ENCODE data around the gene PKN1. TPM values are rescaled to one million over a fixed set of nuclear protein-coding genes. Genes with fewer than 3 reads are reported as not detected.
"Not testable (repeated sequence)": the region's sequence is repeated elsewhere in the genome, so short reads cannot be mapped to it uniquely, and the experiment has no call there.

Gene PKN1
- total and polyA plus RNA-seq, 10 of the 15 experiments (the other 5 are each of a cell fraction or from before 2014, with no cell fraction given), result 1.0 to 189 (median 52.7) TPM

GRCh38 chr19:14402332-14403144 lies 30.6 kb upstream of the PKN1 start:
- TF ChIP-seq ZNF274 (IDR thresholded peaks at IDR 0.05; ENCODE audit: insufficient read depth, insufficient read length) (no peak), MXI1 (IDR thresholded peaks at IDR 0.05; ENCODE audit: low read depth, low read length) (no peak), NFYA (IDR thresholded peaks at IDR 0.05; ENCODE audit: borderline replicate concordance, low read depth, low read length) (no peak), IRF4 (IDR thresholded peaks at IDR 0.05; ENCODE audit: low read depth, low read length) (no peak), FOXK2 (IDR thresholded peaks at IDR 0.05) (no peak), POLR2AphosphoS5 (IDR thresholded peaks at IDR 0.05; ENCODE audit: low read length) (peak; percentile 27; the same call in 1 of the 2 replicates)
- TF ChIP-seq, protein P1, sequence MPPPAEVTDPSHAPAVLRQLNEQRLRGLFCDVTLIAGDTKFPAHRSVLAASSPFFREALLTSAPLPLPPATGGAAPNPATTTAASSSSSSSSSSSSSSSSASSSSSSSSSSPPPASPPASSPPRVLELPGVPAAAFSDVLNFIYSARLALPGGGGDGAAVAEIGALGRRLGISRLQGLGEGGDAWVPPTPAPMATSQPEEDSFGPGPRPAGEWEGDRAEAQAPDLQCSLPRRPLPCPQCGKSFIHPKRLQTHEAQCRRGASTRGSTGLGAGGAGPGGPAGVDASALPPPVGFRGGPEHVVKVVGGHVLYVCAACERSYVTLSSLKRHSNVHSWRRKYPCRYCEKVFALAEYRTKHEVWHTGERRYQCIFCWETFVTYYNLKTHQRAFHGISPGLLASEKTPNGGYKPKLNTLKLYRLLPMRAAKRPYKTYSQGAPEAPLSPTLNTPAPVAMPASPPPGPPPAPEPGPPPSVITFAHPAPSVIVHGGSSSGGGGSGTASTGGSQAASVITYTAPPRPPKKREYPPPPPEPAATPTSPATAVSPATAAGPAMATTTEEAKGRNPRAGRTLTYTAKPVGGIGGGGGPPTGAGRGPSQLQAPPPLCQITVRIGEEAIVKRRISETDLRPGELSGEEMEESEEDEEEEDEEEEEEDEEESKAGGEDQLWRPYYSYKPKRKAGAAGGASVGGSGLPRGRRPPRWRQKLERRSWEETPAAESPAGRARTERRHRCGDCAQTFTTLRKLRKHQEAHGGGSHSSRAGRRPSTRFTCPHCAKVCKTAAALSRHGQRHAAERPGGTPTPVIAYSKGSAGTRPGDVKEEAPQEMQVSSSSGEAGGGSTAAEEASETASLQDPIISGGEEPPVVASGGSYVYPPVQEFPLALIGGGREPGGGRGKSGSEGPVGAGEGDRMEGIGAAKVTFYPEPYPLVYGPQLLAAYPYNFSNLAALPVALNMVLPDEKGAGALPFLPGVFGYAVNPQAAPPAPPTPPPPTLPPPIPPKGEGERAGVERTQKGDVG (CRISPR knock-in tag; IDR thresholded peaks at IDR 0.05), result no peak

DNA sequence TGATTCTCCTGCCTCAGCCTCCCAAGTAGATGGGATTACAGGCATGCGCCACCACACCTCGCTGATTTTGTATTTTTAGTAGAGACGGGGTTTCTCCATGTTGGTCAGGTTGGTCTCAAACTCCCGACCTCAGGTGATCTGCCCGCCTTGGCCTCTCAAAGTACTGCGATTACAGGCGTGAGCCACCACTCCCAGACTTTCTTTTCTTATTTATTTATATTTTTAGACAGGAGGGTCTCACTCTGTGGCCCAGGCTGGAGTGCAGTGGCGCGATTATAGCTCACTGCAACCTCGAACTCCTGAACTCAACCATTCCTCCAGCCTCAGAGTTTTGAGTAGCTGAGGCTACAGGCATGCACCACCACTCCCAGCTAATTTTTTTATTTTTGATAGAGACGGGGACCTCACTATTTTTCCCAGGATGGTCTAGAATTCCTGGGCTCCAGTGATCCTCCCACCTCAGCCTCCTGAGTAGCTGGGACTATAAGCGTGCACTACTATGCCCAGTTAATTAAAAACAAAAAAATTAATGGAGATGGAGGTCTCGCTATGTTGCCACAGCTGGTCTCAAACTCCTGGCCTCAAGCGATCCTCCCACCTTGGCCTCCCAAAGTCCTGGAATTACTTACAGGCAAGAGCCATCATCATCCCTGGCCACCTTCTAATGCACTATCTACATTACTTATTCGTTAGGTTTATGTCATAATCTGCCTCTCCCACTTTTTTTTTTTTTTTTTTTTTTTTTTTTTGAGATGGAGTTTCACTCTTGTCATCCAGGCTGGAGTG lies 29.8 kb upstream of the PKN1 start:
- H3K27ac ChIP-seq (ENCODE audit: control insufficient read depth, insufficient read depth); intact Hi-C loops (cut with micrococcal nuclease; ENCODE audit: unreplicated experiment); H3K4me2 ChIP-seq (ENCODE audit: control insufficient read depth, insufficient read depth); H3K79me2 ChIP-seq (ENCODE audit: control insufficient read depth, insufficient read depth, low read length); DNase-seq (ENCODE audit: low read depth, low spot score); H3K4me1 ChIP-seq (ENCODE audit: control insufficient read depth, insufficient read depth, low read length); H2AFZ ChIP-seq (ENCODE audit: control insufficient read depth, low read depth, low read length); BruUV-seq (replicated peaks); H4K20me1 ChIP-seq (ENCODE audit: control insufficient read depth, insufficient read depth); ATAC-seq; FAIRE-seq; H3K27me3 ChIP-seq (replicated peaks in 1 of 2; ENCODE audit: control insufficient read depth in 2 of 2, insufficient read depth in 2 of 2, low read length in 1 of 2); H3K9me3 ChIP-seq (replicated peaks; ENCODE audit: control insufficient read depth, insufficient read depth, low read length); H3K9ac ChIP-seq (ENCODE audit: control insufficient read depth, insufficient read depth, low read length); in situ Hi-C loops (cut with MboI); H3K4me3 ChIP-seq: not testable (repeated sequence)
- peaks cover 20 to 33% of the 10 kb centered on the region in 2 experiments for H3K36me3 ChIP-seq (ENCODE audit: control insufficient read depth in 2 of 2, insufficient read depth in 2 of 2, low read length in 1 of 2)
- CTCF ChIA-PET, result interaction anchor here (1.3 to 7.1 kb wide), 5 partner anchors 10 to 267 kb away, joined by 3 to 125 read pairs (median 4); partner anchors contain the start of gene ASF1B
- RAD21 ChIA-PET (ENCODE audit: unreplicated experiment), result interaction anchor here (1.4 kb wide), 1 partner anchor 19 kb away, joined by 4 read pairs; no protein-coding TSS in a partner anchor
- POLR2A ChIA-PET, result interaction anchor here (0.6 to 4.0 kb wide), 4 partner anchors 20 to 48 kb away, joined by 3 to 38 read pairs (median 8); no protein-coding TSS in a partner anchor
- 92% methylated on average over 15 of the region's 15 CpGs for WGBS (ENCODE audit: insufficient coverage, insufficient replicate concordance, low lambda C conversion rate, missing lambda C conversion rate)
- SMC1A ChIA-PET (ENCODE audit: uncharacterized antibody, unreplicated experiment), result interaction anchor here (1.2 to 1.7 kb wide), 3 partner anchors 12 to 45 kb away, joined by 3 to 4 read pairs (median 3); no protein-coding TSS in a partner anchor

More at GRCh38 chr19:14402332-14403144, 30.6 kb upstream of the PKN1 start:
- H3K4me2 ChIP-seq (ENCODE audit: control insufficient read depth, insufficient read depth), result no peak overlapping the region
- CTCF ChIA-PET, result interaction anchor here (2.7 to 7.1 kb wide), 2 partner anchors 41 to 54 kb away, joined by 9 to 125 read pairs; no protein-coding TSS in a partner anchor
- no peaks in the 10 kb centered on the region for H3K27me3 ChIP-seq (replicated peaks in 1 of 2; ENCODE audit: control insufficient read depth in 2 of 2, insufficient read depth in 2 of 2, low read length in 1 of 2)
- peaks cover 5% of the 10 kb centered on the region; the same call in 1 of the 2 replicates for H3K4me1 ChIP-seq (ENCODE audit: control insufficient read depth, insufficient read depth, low read length)
- SMC1A ChIA-PET (ENCODE audit: uncharacterized antibody, unreplicated experiment), result interaction anchor here (1.0 to 1.7 kb wide), 2 partner anchors 41 to 45 kb away, joined by 4 read pairs; no protein-coding TSS in a partner anchor
- H3K9ac ChIP-seq (ENCODE audit: control insufficient read depth, insufficient read depth, low read length), result no peak overlapping the region
- POLR2A ChIA-PET, result no interaction called here
- H3K9me3 ChIP-seq (replicated peaks; ENCODE audit: control insufficient read depth, insufficient read depth, low read length), result no peaks in the 10 kb centered on the region; the same call in 2 of the 3 replicates
- H3K79me2 ChIP-seq (ENCODE audit: control insufficient read depth, insufficient read depth, low read length), result no peaks in the 10 kb centered on the region
- TSS peak; percentile 57 for BruUV-seq (replicated peaks)
- in situ Hi-C loops (cut with MboI) (no loop called here), intact Hi-C loops (cut with micrococcal nuclease; ENCODE audit: unreplicated experiment) (no loop called here)
- DNase-seq (ENCODE audit: low read depth, low spot score), result no peak
- no peak overlapping the region for H3K27ac ChIP-seq (ENCODE audit: control insufficient read depth, insufficient read depth)
- RAD21 ChIA-PET (ENCODE audit: unreplicated experiment), result interaction anchor here (0.8 kb wide), 1 partner anchor 39 kb away, joined by 4 read pairs; no protein-coding TSS in a partner anchor
- FAIRE-seq, result no peak
- 95% methylated on average over 26 of the region's 26 CpGs for WGBS (ENCODE audit: insufficient coverage, insufficient replicate concordance, low lambda C conversion rate, missing lambda C conversion rate)
- H4K20me1 ChIP-seq (ENCODE audit: control insufficient read depth, insufficient read depth), result no peaks in the 10 kb centered on the region
- no peak overlapping the region for H2AFZ ChIP-seq (ENCODE audit: control insufficient read depth, low read depth, low read length)
- H3K4me3 ChIP-seq, result no peak overlapping the region
- H3K36me3 ChIP-seq (ENCODE audit: control insufficient read depth in 2 of 2, insufficient read depth in 2 of 2, low read length in 1 of 2), result peaks cover 16 to 27% of the 10 kb centered on the region in 2 experiments
- no peak for ATAC-seq

Data from GM12878 (cell line).